IMR-90 (cell line): Measurements from ENCODE around the gene DESI1.

Experiments used
- CTCF ChIP-seq: conservative IDR thresholded peaks from 2 replicates; pipeline ENCODE4 v1.5.1; 2012; ENCODE audit warnings: mild to moderate bottlenecking, low read depth, low read length, improper control_type of control experiment
- FOS ChIP-seq: fragments of 150-350 bp; IDR thresholded peaks from 2 replicates; pipeline ENCODE4 v1.6.1; 2016; ENCODE audit warnings: low read depth, low read length
- RAD21 ChIP-seq: IDR thresholded peaks from 2 replicates; pipeline ENCODE4 v1.6.1; 2012; ENCODE audit warnings: low read length, improper control_type of control experiment
- RFX5 ChIP-seq: IDR thresholded peaks from 2 replicates; pipeline ENCODE4 v1.8.0; 2012; ENCODE audit warnings: low read depth, mild to moderate bottlenecking, low read length, moderate library complexity

GRCh38 chr22:41650821-41651220, 30.0 kb upstream of the DESI1 start:
- TF ChIP-seq RAD21 (no peak), CTCF (no peak), FOS (no peak), RFX5 (no peak)
